Aorta (tissue), 5 donors: ENCODE data around the gene ABO. TPM values are rescaled to one million over a fixed set of nuclear protein-coding genes. Genes with fewer than 3 reads are reported as not detected.
"Not testable (repeated sequence)": the region's sequence is repeated elsewhere in the genome, so short reads cannot be mapped to it uniquely, and the experiment has no call there.

ENCODE experiments used
- ATAC-seq: fragments of 200-7000 bp; cut with Tn5 transposase; one replicate; pipeline ENCODE4 v1.9.1; 2022; ENCODE audit warnings: moderate library complexity; ENCODE audit not compliant: low FRiP score
- DNase-seq, 2 donors: peaks; one replicate each; pipeline ENCODE4 v3.0.0-alpha.2; 2020
- H3K27ac ChIP-seq, 2 donors: one replicate each; pipeline ENCODE4 v1.5.1; 2013; ENCODE audit warnings: low read length in 2 of 2, mild to moderate bottlenecking in 2 of 2, moderate library complexity in 2 of 2, control low read depth in 1 of 2, inconsistent platforms in 1 of 2, low read depth in 1 of 2
- H3K27me3 ChIP-seq, 2 donors: one replicate each; pipeline ENCODE4 v1.6.1; 2013; ENCODE audit warnings: control low read depth in 1 of 2, low read length in 1 of 2, mild to moderate bottlenecking in 1 of 2, moderate library complexity in 1 of 2; ENCODE audit not compliant: insufficient read depth in 2 of 2, control insufficient read depth in 1 of 2
- H3K36me3 ChIP-seq, 2 donors: one replicate each; pipeline ENCODE4 v1.6.1; 2013; ENCODE audit warnings: control low read depth in 1 of 2, low read length in 1 of 2, mild to moderate bottlenecking in 1 of 2; ENCODE audit not compliant: insufficient read depth in 2 of 2, control insufficient read depth in 1 of 2
- H3K4me1 ChIP-seq, 2 donors: one replicate each; pipeline ENCODE4 v1.6.1; 2013; ENCODE audit warnings: low read length in 2 of 2, control low read depth in 1 of 2, mild to moderate bottlenecking in 1 of 2, moderate library complexity in 1 of 2; ENCODE audit not compliant: insufficient read depth in 2 of 2, control insufficient read depth in 1 of 2
- H3K4me3 ChIP-seq, 2 donors: one replicate each; pipeline ENCODE4 v1.5.1; 2013; ENCODE audit warnings: low read length in 2 of 2, control low read depth in 1 of 2, mild to moderate bottlenecking in 1 of 2
- H3K9me3 ChIP-seq: one replicate; pipeline ENCODE4 v1.6.1; 2013; ENCODE audit warnings: mild to moderate bottlenecking, low read length; ENCODE audit not compliant: control insufficient read depth
- WGBS, 2 donors: extraction: QIAGEN DNeasy Blood & Tissue Kit; methylation state at CpG; one replicate each; pipeline ENCODE4 v1.1.7; 2013; 5-methylcytosine and 5-hydroxymethylcytosine counted together
- intact Hi-C, 2 donors: fragments of 100-400 bp; cut with DNase I; formaldehyde crosslinking; loops; one replicate each; pipeline versions ENCODE4 v1.14.2 to v1.15.0; 2022
- polyA plus RNA-seq, 2 donors: library from polyadenylated mRNA; stranded (reverse); fragments of 200-250 nt; gene quantifications; one replicate each; pipeline ENCODE4 v1.2.3, GENCODE V29; 2013
- total RNA-seq, 2 donors: library from RNA; stranded (reverse); fragmentation: NEBNext Ultra II Directional; extraction: Animal tissue kit (Norgen Biotek cat#: 25700); gene quantifications; one replicate each; pipeline ENCODE4 v1.2.1, GENCODE V29; 2021
- donor health status: healthy with polysubstance abuse.
- donor health status: Bipolar disorder and iron deficiency.
- donor health status: DM: no; HTN: no; CAD: no.
- donor health status: DM: no; HTN: no; CAD: no.
- donor health status: DM: yes; HTN: yes; CAD: no.

ABO gene
- total and polyA plus RNA-seq, 4 donors = 0.43 to 3.3 (median 1.6) TPM

DNA sequence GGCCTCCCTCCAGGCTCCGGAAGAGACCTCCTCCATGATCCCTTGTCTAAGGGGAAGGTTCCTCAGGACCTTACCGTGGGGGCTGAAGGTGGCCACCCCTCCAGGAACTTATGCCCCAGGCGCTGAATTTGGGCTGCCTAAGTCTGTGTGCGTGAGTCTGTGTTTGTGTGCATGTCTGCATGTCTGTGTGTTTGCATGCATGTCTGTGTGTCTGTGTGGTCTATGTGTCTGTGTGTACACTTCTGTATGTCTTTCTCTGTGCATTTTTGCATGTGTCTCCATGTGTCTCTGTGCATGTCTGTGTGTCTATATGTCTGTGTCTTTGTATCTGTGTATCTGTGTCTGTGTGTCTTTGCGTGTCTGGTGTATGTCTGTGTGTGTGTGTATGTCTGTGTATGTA lies 20.5 kb downstream of the ABO start:
- ATAC-seq = no peak
- Histone ChIP-seq H3K4me3 (no peak overlapping the region), H3K36me3 (no peaks in the 10 kb centered on the region), H3K9me3 (peaks cover 1% of the 10 kb centered on the region), H3K4me1 (no peaks in the 10 kb centered on the region), H3K27ac (no peak overlapping the region), H3K27me3 (peaks cover 0 to 1% of the 10 kb centered on the region in 2 donors)
- 91 to 92% methylated on average over 5 of the region's 5 CpGs for WGBS, 2 donors
- intact Hi-C loops = no loop called here
- DNase-seq = no peak

- DNase-seq = no peak
- WGBS, 2 donors = 31 to 43% methylated on average over 1 of the region's 1 CpG
- H3K36me3 ChIP-seq = no peaks in the 10 kb centered on the region
- no peak overlapping the region for H3K4me3 ChIP-seq
- H3K27ac ChIP-seq = no peak overlapping the region
- peaks cover 1% of the 10 kb centered on the region for H3K9me3 ChIP-seq
- ATAC-seq = no peak
- no peaks in the 10 kb centered on the region for H3K4me1 ChIP-seq
- intact Hi-C loops = no loop called here
- H3K27me3 ChIP-seq = peaks cover 0 to 1% of the 10 kb centered on the region in 2 donors
These were observed 21.7 kb downstream of the ABO start for GRCh38 chr9:133253268-133253667.

GRCh38 chr9:133252301-133253020 lies 22.5 kb downstream of the ABO start:
- H3K27me3 ChIP-seq = peaks cover 0 to 1% of the 10 kb centered on the region in 2 donors
- no peaks in the 10 kb centered on the region for H3K36me3 ChIP-seq
- H3K4me3 ChIP-seq = no peak overlapping the region
- intact Hi-C loops = no loop called here
- peak; percentile 69 for ATAC-seq
- H3K4me1 ChIP-seq = no peaks in the 10 kb centered on the region
- H3K27ac ChIP-seq = no peak overlapping the region
- H3K9me3 ChIP-seq = peaks cover 1% of the 10 kb centered on the region
- WGBS, 2 donors = 74 to 76% methylated on average over 16 of the region's 16 CpGs
- DNase-seq = peak in 1 of 2 donors; percentile 67

DNA sequence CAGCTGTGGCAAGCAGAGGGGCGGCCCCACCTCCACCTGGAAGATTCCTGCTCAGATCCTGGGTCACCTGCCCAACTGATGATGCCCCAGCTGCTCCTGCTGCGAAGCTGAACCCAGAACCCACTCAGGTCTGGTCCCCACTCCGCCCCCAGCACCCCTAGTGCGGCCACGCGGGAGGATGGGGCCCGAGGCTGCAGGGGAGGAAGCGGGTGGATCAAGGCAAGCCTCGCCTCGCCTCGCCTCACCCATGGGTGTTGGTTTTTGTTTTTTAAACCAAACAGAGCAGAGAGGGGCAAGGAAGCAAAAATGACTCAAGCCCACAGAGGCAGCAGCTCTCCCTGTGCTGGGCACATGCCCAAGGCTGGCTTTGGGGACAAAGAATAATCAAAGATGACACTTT lies 23.2 kb downstream of the ABO start:
- peaks cover 1% of the 10 kb centered on the region for H3K9me3 ChIP-seq
- H3K27me3 ChIP-seq = peaks cover 0 to 1% of the 10 kb centered on the region in 2 donors
- intact Hi-C loops = no loop called here
- ATAC-seq (no peak), DNase-seq (no peak)
- H3K27ac ChIP-seq = no peak overlapping the region
- 83 to 88% methylated on average over 11 of the region's 11 CpGs for WGBS, 2 donors
- H3K4me3 ChIP-seq = no peak overlapping the region
- H3K4me1 ChIP-seq = no peaks in the 10 kb centered on the region
- H3K36me3 ChIP-seq = no peaks in the 10 kb centered on the region

DNA sequence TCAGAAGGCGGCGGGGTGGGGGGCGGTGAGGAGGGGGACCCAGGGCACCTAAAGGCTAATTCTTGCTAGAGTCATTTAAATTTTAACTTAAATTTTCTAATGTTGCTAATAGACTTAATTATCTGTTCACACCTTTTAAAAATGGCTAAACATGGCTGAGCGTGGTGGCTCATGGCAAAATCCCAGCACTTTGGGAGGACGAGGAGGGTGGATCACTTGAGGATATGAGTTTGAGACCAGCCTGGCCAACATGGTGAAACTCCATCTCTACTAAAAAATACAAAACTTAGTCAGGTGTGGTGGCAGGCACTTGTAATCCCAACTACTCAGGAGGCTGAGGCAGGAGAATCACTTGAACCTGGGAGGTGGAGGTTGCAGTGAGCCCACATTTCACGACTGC lies 23.8 kb downstream of the ABO start:
- H3K4me3 ChIP-seq, H3K27ac ChIP-seq, H3K36me3 ChIP-seq, intact Hi-C loops, H3K27me3 ChIP-seq, ATAC-seq, DNase-seq, H3K4me1 ChIP-seq, H3K9me3 ChIP-seq: not testable (repeated sequence)
- 79 to 83% methylated on average over 6 of the region's 6 CpGs for WGBS, 2 donors

DNA sequence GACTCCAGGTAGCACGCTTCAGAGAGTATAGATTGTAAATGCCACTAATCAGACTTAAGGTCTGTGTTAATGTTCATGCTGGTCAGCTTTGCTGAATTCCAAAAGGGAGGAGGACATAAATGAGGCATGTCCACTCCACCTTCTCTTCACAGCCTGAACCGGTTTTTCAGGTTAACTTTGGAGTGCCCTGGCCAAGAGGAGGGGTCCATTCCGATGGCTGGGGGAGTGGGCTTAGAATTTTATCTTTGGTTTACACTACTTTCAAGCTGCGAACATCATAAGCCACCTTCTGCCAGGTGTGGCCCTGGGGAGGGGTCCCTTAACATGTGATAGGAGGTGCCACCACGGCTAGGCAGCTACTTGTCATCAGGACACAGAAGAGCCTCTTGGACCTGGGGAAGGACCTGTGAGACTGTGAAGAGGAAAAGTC lies 24.2 kb downstream of the ABO start:
- DNase-seq (no peak), ATAC-seq (no peak)
- intact Hi-C loops = no loop called here
- H3K4me3 ChIP-seq = no peak overlapping the region
- 70 to 80% methylated on average over 5 of the region's 5 CpGs for WGBS, 2 donors
- peaks cover 1% of the 10 kb centered on the region for H3K9me3 ChIP-seq
- no peaks in the 10 kb centered on the region for H3K36me3 ChIP-seq
- H3K27me3 ChIP-seq = peaks cover 0 to 1% of the 10 kb centered on the region in 2 donors
- no peaks in the 10 kb centered on the region for H3K4me1 ChIP-seq
- H3K27ac ChIP-seq = no peak overlapping the region

DNA sequence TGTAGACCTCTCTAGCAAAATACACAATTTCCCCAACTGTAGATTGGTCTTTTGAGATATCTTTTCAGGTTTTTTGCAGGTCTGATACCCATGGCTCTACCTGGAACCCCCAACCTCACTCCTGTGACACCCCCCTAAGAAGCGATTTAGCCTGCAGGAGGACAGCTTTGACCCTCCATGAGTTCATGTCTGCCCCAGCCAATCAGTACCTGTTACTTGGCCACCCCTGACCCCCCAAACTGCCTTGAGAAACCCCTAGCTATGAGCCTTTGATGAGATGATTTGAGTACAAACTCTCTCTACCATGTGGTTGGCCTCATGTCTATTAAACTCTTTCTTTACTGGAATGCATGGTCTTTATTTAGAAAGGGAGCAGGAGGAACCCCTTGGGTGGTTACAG lies 25.7 kb downstream of the ABO start:
- no peak overlapping the region for H3K4me3 ChIP-seq
- 97 to 100% methylated on average over 1 of the region's 1 CpG for WGBS, 2 donors
- no peaks in the 10 kb centered on the region for H3K36me3 ChIP-seq
- no peaks in the 10 kb centered on the region for H3K4me1 ChIP-seq
- intact Hi-C loops = no loop called here
- H3K27me3 ChIP-seq = peaks cover 0 to 1% of the 10 kb centered on the region in 2 donors
- DNase-seq (no peak), ATAC-seq (no peak)
- H3K9me3 ChIP-seq = peaks cover 1% of the 10 kb centered on the region
- H3K27ac ChIP-seq = no peak overlapping the region

- ATAC-seq = no peak
- Histone ChIP-seq H3K27me3 (peaks cover 0 to under 1% of the 10 kb centered on the region in 2 donors), H3K9me3 (peaks cover under 1% of the 10 kb centered on the region), H3K4me1 (no peaks in the 10 kb centered on the region), H3K36me3 (no peaks in the 10 kb centered on the region), H3K27ac (no peak overlapping the region), H3K4me3 (no peak overlapping the region)
- intact Hi-C loops = no loop called here
- DNase-seq = no peak
- 85% methylated on average over 8 of the region's 8 CpGs for WGBS, 2 donors
These were observed 26.2 kb downstream of the ABO start for GRCh38 chr9:133248726-133249295.

- H3K36me3 ChIP-seq = no peaks in the 10 kb centered on the region
- peak in 1 of 2 donors; percentile 69 for DNase-seq
- no peaks in the 10 kb centered on the region for H3K9me3 ChIP-seq
- H3K4me1 ChIP-seq = no peaks in the 10 kb centered on the region
- no peak overlapping the region for H3K4me3 ChIP-seq
- WGBS, 2 donors = 72 to 84% methylated on average over 6 of the region's 6 CpGs
- intact Hi-C loops = no loop called here
- H3K27me3 ChIP-seq = no peaks in the 10 kb centered on the region
- no peak for ATAC-seq
- no peak overlapping the region for H3K27ac ChIP-seq
These were observed 27.4 kb downstream of the ABO start for GRCh38 chr9:133247632-133248031.
